Endothelial cell of umbilical vein (primary cell): ENCODE data around the gene FOXC1. TPM values are rescaled to one million over a fixed set of nuclear protein-coding genes. Genes with fewer than 3 reads are reported as not detected.

Experiments used
- BruUV-seq: library from RNA; stranded (reverse); fragments of 400-500 nt; replicated peaks from 2 replicates; lab custom pipeline; 2021; lab: Mats Ljungman, UMichigan
- CTCF ChIA-PET: fragments of 300-600, 350-600 bp; sonication (Branson Sonifier 250); formaldehyde crosslinking; loops from one replicate; lab custom pipeline; 2021; ENCODE audit warnings: antibody characterized with exemption, inconsistent platforms; lab: Charles Lee
- POLR2A ChIA-PET: fragments of 300-600, 350-600 bp; sonication (Branson Sonifier 250); formaldehyde crosslinking; loops from one replicate; lab custom pipeline; 2021; ENCODE audit warnings: antibody characterized with exemption, inconsistent platforms; lab: Charles Lee
- DNase-seq: peaks from one replicate; pipeline ENCODE4 v3.0.0-alpha.2; 2011; ENCODE audit warnings: low read depth, low spot score
- FAIRE-seq: peaks from 2 replicates; lab custom pipeline; 2011; peaks lifted over from hg19 to GRCh38; lab: Jason Lieb, UNC
- H2AFZ ChIP-seq: 2 replicates; pipeline ENCODE4 v1.6.0; 2012; ENCODE audit warnings: low read depth, low read length, control low read depth, inconsistent platforms
- H3K27ac ChIP-seq: 2 replicates; pipeline ENCODE4 v1.5.1; 2011; ENCODE audit warnings: low read depth, mild to moderate bottlenecking, control low read depth, low read length, moderate library complexity; ENCODE audit not compliant: insufficient read depth
- H3K27me3 ChIP-seq, 2 experiments: 2 replicates each; pipeline versions ENCODE4 v1.6.0 to v1.6.1; 2011; ENCODE audit warnings: low read length in 2 of 2, mixed read lengths in 1 of 2; ENCODE audit not compliant: control insufficient read depth in 2 of 2, insufficient read depth in 2 of 2
- H3K36me3 ChIP-seq, 2 experiments: 2 replicates in 1 of 2; 3 replicates in 1 of 2; pipeline ENCODE4 v1.5.1; 2011; ENCODE audit warnings: low read length in 2 of 2, mild to moderate bottlenecking in 1 of 2, moderate library complexity in 1 of 2; ENCODE audit not compliant: control insufficient read depth in 2 of 2, insufficient read depth in 2 of 2; ENCODE audit errors: extremely low read depth in 1 of 2
- H3K4me1 ChIP-seq: 3 replicates; pipeline ENCODE4 v1.5.1; 2011; ENCODE audit warnings: mild to moderate bottlenecking, low read length; ENCODE audit not compliant: control insufficient read depth, insufficient read depth; ENCODE audit errors: extremely low read depth
- H3K4me2 ChIP-seq: 2 replicates; pipeline ENCODE4 v1.6.1; 2011; ENCODE audit warnings: low read length, control low read depth, mixed read lengths; ENCODE audit not compliant: insufficient read depth
- H3K4me3 ChIP-seq, 3 experiments: fragments of 200-600 bp in 1 of 3; sonication (generic), shearing (Covaris generic) in 1 of 3; replicated peaks in 1 of 3; 2 replicates each; pipeline ENCODE4 v1.5.1; 2011 to 2016; ENCODE audit warnings: control low read depth in 3 of 3, low read length in 3 of 3, mild to moderate bottlenecking in 2 of 3, inconsistent platforms in 1 of 3, low read depth in 1 of 3, moderate library complexity in 1 of 3; ENCODE audit not compliant: insufficient read depth in 1 of 3
- H3K79me2 ChIP-seq: 2 replicates; pipeline ENCODE4 v1.6.0; 2012; ENCODE audit warnings: low read length, inconsistent platforms; ENCODE audit not compliant: control insufficient read depth, insufficient read depth
- H3K9ac ChIP-seq: replicated peaks from 2 replicates; pipeline ENCODE3; 2011; ENCODE audit warnings: low read length, control low read depth; ENCODE audit not compliant: insufficient read depth; ENCODE audit errors: extremely low read depth
- H3K9me1 ChIP-seq: replicated peaks from 3 replicates; pipeline ENCODE4 v1.6.0; 2011; ENCODE audit warnings: mild to moderate bottlenecking, low read length; ENCODE audit not compliant: control insufficient read depth, insufficient read depth; ENCODE audit errors: extremely low read depth
- H3K9me3 ChIP-seq: replicated peaks from 2 replicates; pipeline ENCODE4 v1.5.1; 2012; ENCODE audit warnings: low read length, inconsistent platforms; ENCODE audit not compliant: control insufficient read depth, insufficient read depth
- H4K20me1 ChIP-seq: replicated peaks from 2 replicates; pipeline ENCODE3; 2011; ENCODE audit warnings: mild to moderate bottlenecking, low read length; ENCODE audit not compliant: control insufficient read depth, insufficient read depth; ENCODE audit errors: extremely low read depth
- EZH2 ChIP-seq: IDR thresholded peaks from 2 replicates; pipeline ENCODE4 v1.6.1; 2012; ENCODE audit warnings: borderline replicate concordance, low read depth, mild to moderate bottlenecking, moderate library complexity, low read length, inconsistent platforms; ENCODE audit not compliant: severe bottlenecking
- FOS ChIP-seq: IDR thresholded peaks from 2 replicates; pipeline ENCODE4 v1.6.1; 2011; ENCODE audit warnings: mild to moderate bottlenecking, low read length, moderate library complexity, borderline replicate concordance; ENCODE audit not compliant: insufficient read depth
- GATA2 ChIP-seq: IDR thresholded peaks from 2 replicates; pipeline ENCODE4 v1.7.0; 2011; ENCODE audit warnings: low read depth, mild to moderate bottlenecking, moderate library complexity, mixed read lengths, low read length; ENCODE audit not compliant: insufficient read length, insufficient read depth
- JUN ChIP-seq: IDR thresholded peaks from 2 replicates; pipeline ENCODE4 v1.6.1; 2011; ENCODE audit warnings: borderline replicate concordance, low read depth; ENCODE audit not compliant: insufficient read length, insufficient read depth
- MYC ChIP-seq: IDR thresholded peaks from one replicate; pipeline ENCODE4 v1.6.1; 2011; ENCODE audit warnings: mild to moderate bottlenecking, low read depth, low read length
- POLR2A ChIP-seq: IDR thresholded peaks from 2 replicates; pipeline ENCODE4 v1.6.1; 2012; ENCODE audit warnings: low read depth, mild to moderate bottlenecking, control low read depth, low read length
- POLR2AphosphoS5 ChIP-seq: IDR thresholded peaks from 2 replicates; pipeline ENCODE4 v1.6.1; 2012; ENCODE audit warnings: low read depth, mild to moderate bottlenecking, control low read depth, low read length, moderate library complexity; ENCODE audit not compliant: insufficient read depth
- dilution Hi-C: fragments of 300-500 bp; cut with MboI; formaldehyde crosslinking; loops from one replicate; pipeline ENCODE4 v1.15.0; 2019; ENCODE audit warnings: low sequenced_read_pairs; ENCODE audit not compliant: extremely low pct_ligation_motif_present
- intact Hi-C: fragments of 100-400 bp; cut with micrococcal nuclease; formaldehyde crosslinking; loops from one replicate; pipeline ENCODE4 v1.10.0; 2022
- polyA plus RNA-seq, 4 experiments: library from polyadenylated mRNA; depleted of rRNA in 3 of 4; stranded (reverse) in 3 of 4; unstranded in 1 of 4; fragments of >200 nt; gene quantifications; 2 replicates each; pipeline versions ENCODE4 v1.2.1 to v1.2.3, GENCODE V29; 2011 to 2012; ENCODE audit warnings: missing spikeins in 1 of 4
- total RNA-seq: library from RNA; stranded (reverse); gene quantifications from 2 replicates; pipeline ENCODE4 v1.2.3, GENCODE V29; 2021
- TF ChIP-seq, protein P1 (sequence below): IDR thresholded peaks from 2 replicates; pipeline ENCODE4 v1.6.1; 2011; ENCODE audit not compliant: insufficient read depth, insufficient read length
- TF ChIP-seq, protein P2 (sequence below), 2 donors: IDR thresholded peaks; 1 replicate in 1 of 2; 2 replicates in 1 of 2; pipeline ENCODE4 v1.5.1; 2011; ENCODE audit warnings: low read length in 2 of 2, mild to moderate bottlenecking in 2 of 2, moderate library complexity in 2 of 2, control low read depth in 1 of 2, inconsistent platforms in 1 of 2, low read depth in 1 of 2; ENCODE audit not compliant: insufficient read depth in 1 of 2; ENCODE audit errors: extremely low read depth in 1 of 2

Gene FOXC1
- total and polyA plus RNA-seq, 2 donors (not counting 3 experiments of a cell fraction or from before 2014, with no cell fraction given), result 6.4 to 16.4 TPM

DNA sequence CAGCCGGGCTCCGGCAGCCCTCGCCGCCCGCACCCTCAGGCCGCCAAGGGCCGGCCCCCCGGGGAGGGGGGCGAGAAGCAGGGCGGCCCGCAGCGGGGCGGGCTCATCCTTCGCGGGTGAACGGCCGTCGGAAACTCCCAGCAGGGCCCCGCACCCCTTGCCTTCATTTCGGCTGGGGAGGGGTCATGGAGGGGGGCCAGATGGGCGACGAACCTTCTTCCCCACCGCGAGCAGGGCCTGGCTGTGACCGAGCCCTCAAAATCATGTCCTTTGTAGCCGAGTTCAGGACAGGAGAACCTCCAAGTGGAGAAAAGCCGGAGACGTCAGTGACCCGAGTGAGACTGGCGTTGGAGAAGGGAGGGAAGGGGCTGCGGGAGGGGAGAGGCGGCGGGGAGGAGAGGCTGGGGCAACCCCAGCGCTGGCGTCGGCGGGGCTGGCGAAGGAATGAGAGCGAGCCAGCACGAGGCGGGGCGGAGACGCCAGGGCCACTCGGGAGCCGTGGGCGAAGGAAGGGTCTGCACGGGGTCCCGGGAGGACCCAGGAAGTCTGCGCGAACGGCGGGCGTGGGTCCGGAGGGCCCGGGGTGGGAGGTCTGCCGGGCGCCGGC lies 571 bp upstream of the FOXC1 start:
- Histone ChIP-seq H2AFZ (peak overlapping the region; percentile 68), H4K20me1 (peaks cover 4% of the 10 kb centered on the region), H3K4me2 (peak overlapping the region; percentile 65), H3K27me3 (peaks cover 10 to 13% of the 10 kb centered on the region in 2 experiments), H3K36me3 (no peaks in the 10 kb centered on the region), H3K4me1 (peaks cover under 1% of the 10 kb centered on the region), H3K9me1 (no peaks in the 10 kb centered on the region), H3K79me2 (peaks cover 38% of the 10 kb centered on the region), H3K27ac (peak overlapping the region; percentile 37), H3K9ac (peak overlapping the region; percentile 68), H3K4me3 (peak overlapping the region; percentile 26 to 45 (median 35)), H3K9me3 (no peaks in the 10 kb centered on the region)
- TF ChIP-seq EZH2, result peak; percentile 6
- TF ChIP-seq FOS, result no peak
- ChIA-PET CTCF (interaction anchor here (1.5 to 3.5 kb wide), 5 partner anchors 78 to 1025 kb away, joined by 6 to 49 read pairs (median 22); no protein-coding TSS in a partner anchor), POLR2A (no interaction called here)
- TSS peak; percentile 11 for BruUV-seq
- dilution Hi-C loops, result loop anchor here (10.0 to 25.0 kb wide), 2 partner anchors 503 to 1036 kb away; no protein-coding TSS in a partner anchor
- DNase-seq, result peak; percentile 51
- no peak for FAIRE-seq
- intact Hi-C loops, result loop anchor here (1.0 to 2.0 kb wide), 3 partner anchors 16 to 502 kb away; no protein-coding TSS in a partner anchor

DNA sequence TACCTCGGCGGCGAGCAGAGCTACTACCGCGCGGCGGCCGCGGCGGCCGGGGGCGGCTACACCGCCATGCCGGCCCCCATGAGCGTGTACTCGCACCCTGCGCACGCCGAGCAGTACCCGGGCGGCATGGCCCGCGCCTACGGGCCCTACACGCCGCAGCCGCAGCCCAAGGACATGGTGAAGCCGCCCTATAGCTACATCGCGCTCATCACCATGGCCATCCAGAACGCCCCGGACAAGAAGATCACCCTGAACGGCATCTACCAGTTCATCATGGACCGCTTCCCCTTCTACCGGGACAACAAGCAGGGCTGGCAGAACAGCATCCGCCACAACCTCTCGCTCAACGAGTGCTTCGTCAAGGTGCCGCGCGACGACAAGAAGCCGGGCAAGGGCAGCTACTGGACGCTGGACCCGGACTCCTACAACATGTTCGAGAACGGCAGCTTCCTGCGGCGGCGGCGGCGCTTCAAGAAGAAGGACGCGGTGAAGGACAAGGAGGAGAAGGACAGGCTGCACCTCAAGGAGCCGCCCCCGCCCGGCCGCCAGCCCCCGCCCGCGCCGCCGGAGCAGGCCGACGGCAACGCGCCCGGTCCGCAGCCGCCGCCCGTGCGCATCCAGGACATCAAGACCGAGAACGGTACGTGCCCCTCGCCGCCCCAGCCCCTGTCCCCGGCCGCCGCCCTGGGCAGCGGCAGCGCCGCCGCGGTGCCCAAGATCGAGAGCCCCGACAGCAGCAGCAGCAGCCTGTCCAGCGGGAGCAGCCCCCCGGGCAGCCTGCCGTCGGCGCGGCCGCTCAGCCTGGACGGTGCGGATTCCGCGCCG lies 994 bp downstream of the FOXC1 start:
- POLR2A ChIA-PET, result interaction anchor here (0.8 to 1.0 kb wide), 2 partner anchors 14 to 420 kb away, joined by 3 to 4 read pairs; no protein-coding TSS in a partner anchor
- Histone ChIP-seq H3K36me3 (no peaks in the 10 kb centered on the region), H3K9me3 (no peaks in the 10 kb centered on the region), H3K9me1 (no peaks in the 10 kb centered on the region), H3K27me3 (peaks cover 10 to 12% of the 10 kb centered on the region in 2 experiments), H3K4me3 (peak overlapping the region; percentile 69 to 89 (median 87)), H2AFZ (peak overlapping the region; percentile 26), H3K9ac (peak overlapping the region; percentile 79), H3K4me2 (peak overlapping the region; percentile 17), H3K79me2 (peaks cover 46% of the 10 kb centered on the region), H3K27ac (peak overlapping the region; percentile 70), H4K20me1 (peaks cover 4% of the 10 kb centered on the region), H3K4me1 (peaks cover 5% of the 10 kb centered on the region)
- intact Hi-C loops (loop anchor here (2.0 to 10.0 kb wide), 5 partner anchors 634 to 1454 kb away; partner anchors contain the start of genes GMDS, RIPK1 and WRNIP1), dilution Hi-C loops (loop anchor here (25.0 kb wide), 1 partner anchor 502 kb away; no protein-coding TSS in a partner anchor)
- CTCF ChIA-PET, result interaction anchor here (0.6 to 3.5 kb wide), 18 partner anchors 14 to 1023 kb away, joined by 3 to 49 read pairs (median 4); no protein-coding TSS in a partner anchor
- FAIRE-seq (peak; percentile 42), DNase-seq (peak; percentile 56)
- TF ChIP-seq, protein P1, sequence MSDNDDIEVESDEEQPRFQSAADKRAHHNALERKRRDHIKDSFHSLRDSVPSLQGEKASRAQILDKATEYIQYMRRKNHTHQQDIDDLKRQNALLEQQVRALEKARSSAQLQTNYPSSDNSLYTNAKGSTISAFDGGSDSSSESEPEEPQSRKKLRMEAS, result no peak
- no peak for TF ChIP-seq FOS
- no peak for TF ChIP-seq MYC
- TF ChIP-seq, protein P2, sequence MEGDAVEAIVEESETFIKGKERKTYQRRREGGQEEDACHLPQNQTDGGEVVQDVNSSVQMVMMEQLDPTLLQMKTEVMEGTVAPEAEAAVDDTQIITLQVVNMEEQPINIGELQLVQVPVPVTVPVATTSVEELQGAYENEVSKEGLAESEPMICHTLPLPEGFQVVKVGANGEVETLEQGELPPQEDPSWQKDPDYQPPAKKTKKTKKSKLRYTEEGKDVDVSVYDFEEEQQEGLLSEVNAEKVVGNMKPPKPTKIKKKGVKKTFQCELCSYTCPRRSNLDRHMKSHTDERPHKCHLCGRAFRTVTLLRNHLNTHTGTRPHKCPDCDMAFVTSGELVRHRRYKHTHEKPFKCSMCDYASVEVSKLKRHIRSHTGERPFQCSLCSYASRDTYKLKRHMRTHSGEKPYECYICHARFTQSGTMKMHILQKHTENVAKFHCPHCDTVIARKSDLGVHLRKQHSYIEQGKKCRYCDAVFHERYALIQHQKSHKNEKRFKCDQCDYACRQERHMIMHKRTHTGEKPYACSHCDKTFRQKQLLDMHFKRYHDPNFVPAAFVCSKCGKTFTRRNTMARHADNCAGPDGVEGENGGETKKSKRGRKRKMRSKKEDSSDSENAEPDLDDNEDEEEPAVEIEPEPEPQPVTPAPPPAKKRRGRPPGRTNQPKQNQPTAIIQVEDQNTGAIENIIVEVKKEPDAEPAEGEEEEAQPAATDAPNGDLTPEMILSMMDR (IDR thresholded peaks at IDR 0.05; ENCODE audit: extremely low read depth in 1 of 2, insufficient read depth in 1 of 2, low read depth in 1 of 2, low read length in 2 of 2), result no peak
- TF ChIP-seq EZH2, result no peak
- TF ChIP-seq JUN, result no peak
- TF ChIP-seq GATA2, result no peak
- TF ChIP-seq POLR2AphosphoS5, result no peak
- TF ChIP-seq POLR2A, result no peak
- TSS peak; percentile 9 for BruUV-seq
